ENCODE measurements around the gene HPCAL1. TPM values are rescaled to one million over a fixed set of nuclear protein-coding genes. Genes with fewer than 3 reads are reported as not detected.

The HPCAL1 gene
- total and polyA plus RNA-seq, 10 of the 15 experiments (the other 5 are each of a cell fraction or from before 2014, with no cell fraction given) = 0.40 to 12.8 (median 7.9) TPM

GRCh38 chr2:10471046-10471571, 168.4 kb downstream of the HPCAL1 start:
- no TSS peak for BruUV-seq (replicated peaks)
- intact Hi-C loops (cut with micrococcal nuclease; ENCODE audit: unreplicated experiment) = no loop called here

GRCh38 chr2:10471955-10472354, 169.3 kb downstream of the HPCAL1 start:
- H3K4me3 ChIP-seq = no peak overlapping the region
- BruUV-seq (replicated peaks) = no TSS peak
- no peak for DNase-seq (ENCODE audit: low read depth, low spot score)
- intact Hi-C loops (cut with micrococcal nuclease; ENCODE audit: unreplicated experiment) (no loop called here), in situ Hi-C loops (cut with MboI) (no loop called here)
- CTCF ChIA-PET = interaction anchor here (0.6 to 0.7 kb wide), 2 partner anchors 22 to 514 kb away, joined by 3 to 6 read pairs; no protein-coding TSS in a partner anchor
- SMC1A ChIA-PET (ENCODE audit: uncharacterized antibody, unreplicated experiment) = interaction anchor here (1.2 kb wide), 1 partner anchor 20 kb away, joined by 3 read pairs; no protein-coding TSS in a partner anchor
- H3K9ac ChIP-seq (ENCODE audit: control insufficient read depth, insufficient read depth, low read length) = no peak overlapping the region
- FAIRE-seq = no peak
- no peaks in the 10 kb centered on the region for H3K36me3 ChIP-seq (ENCODE audit: control insufficient read depth in 2 of 2, insufficient read depth in 2 of 2, low read length in 1 of 2)
- 64% methylated on average over 2 of the region's 2 CpGs for WGBS (ENCODE audit: insufficient coverage, insufficient replicate concordance, low lambda C conversion rate, missing lambda C conversion rate)
- no peaks in the 10 kb centered on the region for H3K4me1 ChIP-seq (ENCODE audit: control insufficient read depth, insufficient read depth, low read length)
- H3K4me2 ChIP-seq (ENCODE audit: control insufficient read depth, insufficient read depth) = no peak overlapping the region
- POLR2A ChIA-PET = no interaction called here
- H4K20me1 ChIP-seq (ENCODE audit: control insufficient read depth, insufficient read depth) = no peaks in the 10 kb centered on the region; the same call in 1 of the 2 replicates
- H3K27me3 ChIP-seq (replicated peaks in 1 of 2; ENCODE audit: control insufficient read depth in 2 of 2, insufficient read depth in 2 of 2, low read length in 1 of 2) = no peaks in the 10 kb centered on the region; a peak in 1 of 4 replicates
- no peak overlapping the region for H3K27ac ChIP-seq (ENCODE audit: control insufficient read depth, insufficient read depth)
- H2AFZ ChIP-seq (ENCODE audit: control insufficient read depth, low read depth, low read length) = no peak overlapping the region
- no peaks in the 10 kb centered on the region for H3K9me3 ChIP-seq (replicated peaks; ENCODE audit: control insufficient read depth, insufficient read depth, low read length)
- RAD21 ChIA-PET (ENCODE audit: unreplicated experiment) = no interaction called here
- no peaks in the 10 kb centered on the region for H3K79me2 ChIP-seq (ENCODE audit: control insufficient read depth, insufficient read depth, low read length)
- no peak for ATAC-seq
- TF ChIP-seq HDGF (IDR thresholded peaks at IDR 0.05) (no peak), NFYB (IDR thresholded peaks at IDR 0.05; ENCODE audit: insufficient read depth, low read depth, low read length) (no peak), RUNX3 (IDR thresholded peaks at IDR 0.05; ENCODE audit: low read length) (no peak), STAT3 (IDR thresholded peaks at IDR 0.05; ENCODE audit: low read depth, low read length) (no peak), MYB (IDR thresholded peaks at IDR 0.05; ENCODE audit: borderline replicate concordance, low read depth, low read length) (no peak), RFX5 (IDR thresholded peaks at IDR 0.05; ENCODE audit: low read depth, low read length) (no peak), CTCF (IDR thresholded peaks at IDR 0.05 in 2 of 3, conservative IDR thresholded peaks at IDR 0.05 in 1 of 3; ENCODE audit: control insufficient read depth in 2 of 3, extremely low read depth in 1 of 3, insufficient read depth in 1 of 3, low read depth in 3 of 3, low read length in 3 of 3) (no peak), CHD4 (IDR thresholded peaks at IDR 0.05) (no peak), ZNF622 (IDR thresholded peaks at IDR 0.05) (no peak), CREM (IDR thresholded peaks at IDR 0.05; ENCODE audit: low read depth) (no peak), ZNF274 (IDR thresholded peaks at IDR 0.05; ENCODE audit: insufficient read depth, insufficient read length) (no peak), YBX1 (IDR thresholded peaks at IDR 0.05) (no peak), TCF3 (IDR thresholded peaks at IDR 0.05; ENCODE audit: borderline replicate concordance, insufficient read depth, low read depth, low read length) (no peak)

More at GRCh38 chr2:10471046-10471571, 168.4 kb downstream of the HPCAL1 start:
- Histone ChIP-seq H3K27ac (ENCODE audit: control insufficient read depth, insufficient read depth) (no peak overlapping the region), H2AFZ (ENCODE audit: control insufficient read depth, low read depth, low read length) (no peak overlapping the region), H4K20me1 (ENCODE audit: control insufficient read depth, insufficient read depth) (no peaks in the 10 kb centered on the region; the same call in 1 of the 2 replicates), H3K79me2 (ENCODE audit: control insufficient read depth, insufficient read depth, low read length) (no peaks in the 10 kb centered on the region), H3K4me2 (ENCODE audit: control insufficient read depth, insufficient read depth) (no peak overlapping the region), H3K4me1 (ENCODE audit: control insufficient read depth, insufficient read depth, low read length) (no peaks in the 10 kb centered on the region), H3K9ac (ENCODE audit: control insufficient read depth, insufficient read depth, low read length) (no peak overlapping the region), H3K4me3 (no peak overlapping the region), H3K9me3 (replicated peaks; ENCODE audit: control insufficient read depth, insufficient read depth, low read length) (no peaks in the 10 kb centered on the region), H3K27me3 (replicated peaks in 1 of 2; ENCODE audit: control insufficient read depth in 2 of 2, insufficient read depth in 2 of 2, low read length in 1 of 2) (no peaks in the 10 kb centered on the region; a peak in 1 of 4 replicates), H3K36me3 (ENCODE audit: control insufficient read depth in 2 of 2, insufficient read depth in 2 of 2, low read length in 1 of 2) (no peaks in the 10 kb centered on the region)
- ChIA-PET POLR2A (no interaction called here), RAD21 (ENCODE audit: unreplicated experiment) (no interaction called here), CTCF (no interaction called here), SMC1A (ENCODE audit: uncharacterized antibody, unreplicated experiment) (interaction anchor here (1.2 kb wide), 1 partner anchor 21 kb away, joined by 3 read pairs; no protein-coding TSS in a partner anchor)
- WGBS (ENCODE audit: insufficient coverage, insufficient replicate concordance, low lambda C conversion rate, missing lambda C conversion rate) = 41% methylated on average over 15 of the region's 15 CpGs
- no peak for TF ChIP-seq SMAD5 (IDR thresholded peaks at IDR 0.05; ENCODE audit: low read depth)
- ATAC-seq (no peak), FAIRE-seq (no peak), DNase-seq (ENCODE audit: low read depth, low spot score) (no peak)
- in situ Hi-C loops (cut with MboI) = no loop called here
